WTC11 (cell line): ENCODE measurements around the gene GHR. TPM values are rescaled to one million over a fixed set of nuclear protein-coding genes. Genes with fewer than 3 reads are reported as not detected.

Experiments
- ATAC-seq: fragments of 200-7000 bp; cut with Tn5 transposase; 2 replicates; pipeline ENCODE4 v1.10.0; 2021; ENCODE audit warnings: mild to moderate bottlenecking, moderate library complexity
- CTCF ChIA-PET: fragments of 300-600 bp; sonication (Branson Sonifier 250); formaldehyde crosslinking; loops from one replicate; lab custom pipeline; 2021; ENCODE audit warnings: antibody characterized with exemption; lab: Charles Lee
- POLR2A ChIA-PET: fragments of 350-600 bp; sonication (Branson Sonifier 250); formaldehyde crosslinking; loops from one replicate; lab custom pipeline; 2021; ENCODE audit warnings: antibody characterized with exemption; lab: Charles Lee
- DNase-seq: peaks from one replicate; pipeline ENCODE4 v3.0.0; 2021; ENCODE audit warnings: low spot score
- H3K27ac Mint-ChIP-seq: 2 replicates; pipeline ENCODE4 v1.8.0; 2021; ENCODE audit warnings: mixed read lengths
- H3K27me3 Mint-ChIP-seq: 2 replicates; pipeline ENCODE4 v1.8.0; 2021; ENCODE audit warnings: low read depth, mild to moderate bottlenecking, moderate library complexity, mixed read lengths
- H3K36me3 Mint-ChIP-seq: 2 replicates; pipeline ENCODE4 v1.8.0; 2021; ENCODE audit warnings: mixed read lengths
- H3K4me1 Mint-ChIP-seq: 2 replicates; pipeline ENCODE4 v1.8.0; 2022; ENCODE audit warnings: mixed read lengths
- H3K4me3 Mint-ChIP-seq: 2 replicates; pipeline ENCODE4 v1.8.0; 2021; ENCODE audit warnings: mild to moderate bottlenecking, moderate library complexity, mixed read lengths
- H3K9me3 Mint-ChIP-seq: 2 replicates; pipeline ENCODE4 v1.8.0; 2021; ENCODE audit warnings: mixed read lengths
- ATF1 ChIP-seq: sonication (generic); formaldehyde crosslinking; IDR thresholded peaks from 2 replicates; pipeline ENCODE4 v1.8.1; 2023; ENCODE audit warnings: mild to moderate bottlenecking, moderate library complexity, missing genetic modification reagents
- ETV6 ChIP-seq: sonication (generic); formaldehyde crosslinking; IDR thresholded peaks from 2 replicates; pipeline ENCODE4 v1.8.1; 2022; ENCODE audit warnings: mild to moderate bottlenecking, missing genetic modification reagents
- GABPB1 ChIP-seq: sonication (generic); formaldehyde crosslinking; IDR thresholded peaks from 2 replicates; pipeline ENCODE4 v1.8.1; 2023; ENCODE audit warnings: mild to moderate bottlenecking, missing genetic modification reagents
- NR2C2 ChIP-seq: sonication (generic); formaldehyde crosslinking; IDR thresholded peaks from 2 replicates; pipeline ENCODE4 v1.8.0; 2022; ENCODE audit warnings: mild to moderate bottlenecking, missing genetic modification reagents
- ZNF232 ChIP-seq: sonication (generic); formaldehyde crosslinking; IDR thresholded peaks from 2 replicates; pipeline ENCODE4 v1.8.0; 2022; ENCODE audit warnings: mild to moderate bottlenecking, missing genetic modification reagents
- ZNF396 ChIP-seq: fragments of 250-450 bp; sonication (Bioruptor Pico); IDR thresholded peaks from 2 replicates; pipeline ENCODE4 v1.8.0; 2021; ENCODE audit warnings: mild to moderate bottlenecking, moderate library complexity, borderline replicate concordance
- total RNA-seq: library from RNA; stranded (reverse); gene quantifications from 3 replicates; pipeline ENCODE4 v1.2.3, GENCODE V29; 2021
- TF ChIP-seq, protein P1 (sequence below): sonication (generic); formaldehyde crosslinking; IDR thresholded peaks from 2 replicates; pipeline ENCODE4 v1.8.0; 2022; ENCODE audit warnings: mild to moderate bottlenecking, missing genetic modification reagents
- TF ChIP-seq, protein P2 (sequence below): sonication (generic); formaldehyde crosslinking; IDR thresholded peaks from 2 replicates; pipeline ENCODE4 v1.8.0; 2023; ENCODE audit warnings: missing genetic modification reagents
- TF ChIP-seq, protein P3 (sequence below): fragments of 250-450 bp; sonication (Bioruptor Pico); conservative IDR thresholded peaks from 2 replicates; pipeline ENCODE4 v1.9.0; 2021; ENCODE audit warnings: mild to moderate bottlenecking
- TF ChIP-seq, protein P4 (sequence below): sonication (generic); formaldehyde crosslinking; IDR thresholded peaks from 2 replicates; pipeline ENCODE4 v1.8.0; 2023; ENCODE audit warnings: missing genetic modification reagents, mild to moderate bottlenecking, borderline replicate concordance
- TF ChIP-seq, protein P5 (sequence below): fragments of 250-450 bp; sonication (Bioruptor Pico); IDR thresholded peaks from 2 replicates; pipeline ENCODE4 v1.9.0; 2021; ENCODE audit warnings: mild to moderate bottlenecking, borderline replicate concordance
- TF ChIP-seq, protein P6 (sequence below): sonication (generic); formaldehyde crosslinking; IDR thresholded peaks from 2 replicates; pipeline ENCODE4 v1.8.1; 2023; ENCODE audit warnings: mild to moderate bottlenecking, missing genetic modification reagents
- TF ChIP-seq, protein P7 (sequence below): sonication (generic); formaldehyde crosslinking; IDR thresholded peaks from 2 replicates; pipeline ENCODE4 v1.8.0; 2022; ENCODE audit warnings: missing genetic modification reagents
- TF ChIP-seq, protein P8 (sequence below): sonication (generic); formaldehyde crosslinking; IDR thresholded peaks from 2 replicates; pipeline ENCODE4 v1.8.1; 2022; ENCODE audit warnings: mild to moderate bottlenecking, missing genetic modification reagents, moderate library complexity, borderline replicate concordance

The GHR gene
- total RNA-seq, 1 experiment from 2014 or later: 0.57 TPM

DNA sequence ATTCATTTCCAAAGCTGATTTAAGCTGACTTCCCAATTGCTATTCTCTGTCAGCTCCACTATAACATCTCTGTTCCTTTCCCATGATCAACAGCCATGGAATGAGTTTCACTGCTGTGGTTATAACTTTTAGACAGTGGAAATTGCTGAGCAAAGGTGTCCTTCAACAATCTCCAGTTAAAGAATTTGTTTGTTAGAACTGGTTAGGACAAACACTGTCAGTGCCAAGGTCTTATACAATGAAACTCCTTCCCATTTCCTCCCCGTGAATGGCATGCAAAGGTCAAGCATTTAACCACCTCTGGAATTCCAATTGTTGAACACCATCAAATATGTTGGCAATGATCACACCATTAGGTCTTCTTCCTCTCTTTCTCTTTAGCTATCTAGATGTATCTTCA is 45.7 kb upstream of the GHR start:
- Mint-ChIP-seq H3K36me3 (peaks cover 12% of the 10 kb centered on the region), H3K9me3 (peaks cover 26% of the 10 kb centered on the region)
- POLR2A ChIA-PET: no interaction called here

More for the DNA sequence above, 45.7 kb upstream of the GHR start:
- CTCF ChIA-PET: no interaction called here
- no peak overlapping the region for H3K27ac Mint-ChIP-seq
- TF ChIP-seq, protein P1, sequence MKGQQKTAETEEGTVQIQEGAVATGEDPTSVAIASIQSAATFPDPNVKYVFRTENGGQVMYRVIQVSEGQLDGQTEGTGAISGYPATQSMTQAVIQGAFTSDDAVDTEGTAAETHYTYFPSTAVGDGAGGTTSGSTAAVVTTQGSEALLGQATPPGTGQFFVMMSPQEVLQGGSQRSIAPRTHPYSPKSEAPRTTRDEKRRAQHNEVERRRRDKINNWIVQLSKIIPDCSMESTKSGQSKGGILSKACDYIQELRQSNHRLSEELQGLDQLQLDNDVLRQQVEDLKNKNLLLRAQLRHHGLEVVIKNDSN (CRISPR knock-in tag): no peak
- TF ChIP-seq, protein P2, sequence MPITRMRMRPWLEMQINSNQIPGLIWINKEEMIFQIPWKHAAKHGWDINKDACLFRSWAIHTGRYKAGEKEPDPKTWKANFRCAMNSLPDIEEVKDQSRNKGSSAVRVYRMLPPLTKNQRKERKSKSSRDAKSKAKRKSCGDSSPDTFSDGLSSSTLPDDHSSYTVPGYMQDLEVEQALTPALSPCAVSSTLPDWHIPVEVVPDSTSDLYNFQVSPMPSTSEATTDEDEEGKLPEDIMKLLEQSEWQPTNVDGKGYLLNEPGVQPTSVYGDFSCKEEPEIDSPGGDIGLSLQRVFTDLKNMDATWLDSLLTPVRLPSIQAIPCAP: no peak
- TF ChIP-seq GABPB1 (CRISPR knock-in tag): no peak
- TF ChIP-seq ETV6 (CRISPR knock-in tag): no peak
- no peak for TF ChIP-seq ATF1 (CRISPR knock-in tag)
- TF ChIP-seq, protein P3, sequence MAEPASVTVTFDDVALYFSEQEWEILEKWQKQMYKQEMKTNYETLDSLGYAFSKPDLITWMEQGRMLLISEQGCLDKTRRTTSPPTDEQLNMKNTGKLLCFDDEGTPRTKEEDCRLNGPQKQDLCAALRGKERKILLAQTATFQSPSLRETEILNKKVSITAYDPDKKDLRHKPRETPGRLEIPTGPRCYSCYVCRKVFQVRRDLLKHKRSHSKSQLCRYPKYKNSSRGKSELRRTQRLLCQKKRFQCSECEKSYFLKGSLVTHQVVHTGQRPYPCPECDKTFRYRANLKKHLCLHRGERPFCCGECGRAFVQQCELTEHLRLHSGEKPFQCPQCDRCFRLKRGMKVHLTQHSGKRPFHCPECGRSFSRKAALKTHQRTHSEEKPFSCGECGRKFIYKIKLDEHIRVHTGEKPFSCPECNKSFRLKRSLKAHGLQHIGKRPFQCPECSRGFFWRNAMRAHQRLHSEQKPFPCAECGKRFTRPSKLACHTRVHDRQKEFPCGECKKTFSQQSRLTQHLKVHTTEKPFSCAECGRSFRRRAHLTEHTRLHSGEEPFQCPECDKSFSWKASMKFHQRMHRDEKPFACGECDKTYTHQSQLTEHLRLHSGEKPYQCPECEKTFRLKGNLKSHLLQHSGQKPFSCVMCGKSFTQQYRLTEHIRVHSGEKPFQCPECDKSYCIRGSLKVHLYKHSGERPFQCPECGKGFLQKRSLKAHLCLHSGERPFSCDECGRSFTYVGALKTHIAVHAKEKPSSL (CRISPR knock-in tag): no peak
- TF ChIP-seq, protein P4, sequence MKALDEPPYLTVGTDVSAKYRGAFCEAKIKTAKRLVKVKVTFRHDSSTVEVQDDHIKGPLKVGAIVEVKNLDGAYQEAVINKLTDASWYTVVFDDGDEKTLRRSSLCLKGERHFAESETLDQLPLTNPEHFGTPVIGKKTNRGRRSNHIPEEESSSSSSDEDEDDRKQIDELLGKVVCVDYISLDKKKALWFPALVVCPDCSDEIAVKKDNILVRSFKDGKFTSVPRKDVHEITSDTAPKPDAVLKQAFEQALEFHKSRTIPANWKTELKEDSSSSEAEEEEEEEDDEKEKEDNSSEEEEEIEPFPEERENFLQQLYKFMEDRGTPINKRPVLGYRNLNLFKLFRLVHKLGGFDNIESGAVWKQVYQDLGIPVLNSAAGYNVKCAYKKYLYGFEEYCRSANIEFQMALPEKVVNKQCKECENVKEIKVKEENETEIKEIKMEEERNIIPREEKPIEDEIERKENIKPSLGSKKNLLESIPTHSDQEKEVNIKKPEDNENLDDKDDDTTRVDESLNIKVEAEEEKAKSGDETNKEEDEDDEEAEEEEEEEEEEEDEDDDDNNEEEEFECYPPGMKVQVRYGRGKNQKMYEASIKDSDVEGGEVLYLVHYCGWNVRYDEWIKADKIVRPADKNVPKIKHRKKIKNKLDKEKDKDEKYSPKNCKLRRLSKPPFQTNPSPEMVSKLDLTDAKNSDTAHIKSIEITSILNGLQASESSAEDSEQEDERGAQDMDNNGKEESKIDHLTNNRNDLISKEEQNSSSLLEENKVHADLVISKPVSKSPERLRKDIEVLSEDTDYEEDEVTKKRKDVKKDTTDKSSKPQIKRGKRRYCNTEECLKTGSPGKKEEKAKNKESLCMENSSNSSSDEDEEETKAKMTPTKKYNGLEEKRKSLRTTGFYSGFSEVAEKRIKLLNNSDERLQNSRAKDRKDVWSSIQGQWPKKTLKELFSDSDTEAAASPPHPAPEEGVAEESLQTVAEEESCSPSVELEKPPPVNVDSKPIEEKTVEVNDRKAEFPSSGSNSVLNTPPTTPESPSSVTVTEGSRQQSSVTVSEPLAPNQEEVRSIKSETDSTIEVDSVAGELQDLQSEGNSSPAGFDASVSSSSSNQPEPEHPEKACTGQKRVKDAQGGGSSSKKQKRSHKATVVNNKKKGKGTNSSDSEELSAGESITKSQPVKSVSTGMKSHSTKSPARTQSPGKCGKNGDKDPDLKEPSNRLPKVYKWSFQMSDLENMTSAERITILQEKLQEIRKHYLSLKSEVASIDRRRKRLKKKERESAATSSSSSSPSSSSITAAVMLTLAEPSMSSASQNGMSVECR: no peak
- TF ChIP-seq, protein P5, sequence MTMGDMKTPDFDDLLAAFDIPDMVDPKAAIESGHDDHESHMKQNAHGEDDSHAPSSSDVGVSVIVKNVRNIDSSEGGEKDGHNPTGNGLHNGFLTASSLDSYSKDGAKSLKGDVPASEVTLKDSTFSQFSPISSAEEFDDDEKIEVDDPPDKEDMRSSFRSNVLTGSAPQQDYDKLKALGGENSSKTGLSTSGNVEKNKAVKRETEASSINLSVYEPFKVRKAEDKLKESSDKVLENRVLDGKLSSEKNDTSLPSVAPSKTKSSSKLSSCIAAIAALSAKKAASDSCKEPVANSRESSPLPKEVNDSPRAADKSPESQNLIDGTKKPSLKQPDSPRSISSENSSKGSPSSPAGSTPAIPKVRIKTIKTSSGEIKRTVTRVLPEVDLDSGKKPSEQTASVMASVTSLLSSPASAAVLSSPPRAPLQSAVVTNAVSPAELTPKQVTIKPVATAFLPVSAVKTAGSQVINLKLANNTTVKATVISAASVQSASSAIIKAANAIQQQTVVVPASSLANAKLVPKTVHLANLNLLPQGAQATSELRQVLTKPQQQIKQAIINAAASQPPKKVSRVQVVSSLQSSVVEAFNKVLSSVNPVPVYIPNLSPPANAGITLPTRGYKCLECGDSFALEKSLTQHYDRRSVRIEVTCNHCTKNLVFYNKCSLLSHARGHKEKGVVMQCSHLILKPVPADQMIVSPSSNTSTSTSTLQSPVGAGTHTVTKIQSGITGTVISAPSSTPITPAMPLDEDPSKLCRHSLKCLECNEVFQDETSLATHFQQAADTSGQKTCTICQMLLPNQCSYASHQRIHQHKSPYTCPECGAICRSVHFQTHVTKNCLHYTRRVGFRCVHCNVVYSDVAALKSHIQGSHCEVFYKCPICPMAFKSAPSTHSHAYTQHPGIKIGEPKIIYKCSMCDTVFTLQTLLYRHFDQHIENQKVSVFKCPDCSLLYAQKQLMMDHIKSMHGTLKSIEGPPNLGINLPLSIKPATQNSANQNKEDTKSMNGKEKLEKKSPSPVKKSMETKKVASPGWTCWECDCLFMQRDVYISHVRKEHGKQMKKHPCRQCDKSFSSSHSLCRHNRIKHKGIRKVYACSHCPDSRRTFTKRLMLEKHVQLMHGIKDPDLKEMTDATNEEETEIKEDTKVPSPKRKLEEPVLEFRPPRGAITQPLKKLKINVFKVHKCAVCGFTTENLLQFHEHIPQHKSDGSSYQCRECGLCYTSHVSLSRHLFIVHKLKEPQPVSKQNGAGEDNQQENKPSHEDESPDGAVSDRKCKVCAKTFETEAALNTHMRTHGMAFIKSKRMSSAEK (CRISPR knock-in tag): no peak
- TF ChIP-seq, protein P6, sequence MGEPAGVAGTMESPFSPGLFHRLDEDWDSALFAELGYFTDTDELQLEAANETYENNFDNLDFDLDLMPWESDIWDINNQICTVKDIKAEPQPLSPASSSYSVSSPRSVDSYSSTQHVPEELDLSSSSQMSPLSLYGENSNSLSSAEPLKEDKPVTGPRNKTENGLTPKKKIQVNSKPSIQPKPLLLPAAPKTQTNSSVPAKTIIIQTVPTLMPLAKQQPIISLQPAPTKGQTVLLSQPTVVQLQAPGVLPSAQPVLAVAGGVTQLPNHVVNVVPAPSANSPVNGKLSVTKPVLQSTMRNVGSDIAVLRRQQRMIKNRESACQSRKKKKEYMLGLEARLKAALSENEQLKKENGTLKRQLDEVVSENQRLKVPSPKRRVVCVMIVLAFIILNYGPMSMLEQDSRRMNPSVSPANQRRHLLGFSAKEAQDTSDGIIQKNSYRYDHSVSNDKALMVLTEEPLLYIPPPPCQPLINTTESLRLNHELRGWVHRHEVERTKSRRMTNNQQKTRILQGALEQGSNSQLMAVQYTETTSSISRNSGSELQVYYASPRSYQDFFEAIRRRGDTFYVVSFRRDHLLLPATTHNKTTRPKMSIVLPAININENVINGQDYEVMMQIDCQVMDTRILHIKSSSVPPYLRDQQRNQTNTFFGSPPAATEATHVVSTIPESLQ: no peak
- no peak for TF ChIP-seq NR2C2 (CRISPR knock-in tag)
- no peak for TF ChIP-seq ZNF232 (CRISPR knock-in tag)
- no peak for TF ChIP-seq ZNF396 (CRISPR knock-in tag)
- TF ChIP-seq, protein P7, sequence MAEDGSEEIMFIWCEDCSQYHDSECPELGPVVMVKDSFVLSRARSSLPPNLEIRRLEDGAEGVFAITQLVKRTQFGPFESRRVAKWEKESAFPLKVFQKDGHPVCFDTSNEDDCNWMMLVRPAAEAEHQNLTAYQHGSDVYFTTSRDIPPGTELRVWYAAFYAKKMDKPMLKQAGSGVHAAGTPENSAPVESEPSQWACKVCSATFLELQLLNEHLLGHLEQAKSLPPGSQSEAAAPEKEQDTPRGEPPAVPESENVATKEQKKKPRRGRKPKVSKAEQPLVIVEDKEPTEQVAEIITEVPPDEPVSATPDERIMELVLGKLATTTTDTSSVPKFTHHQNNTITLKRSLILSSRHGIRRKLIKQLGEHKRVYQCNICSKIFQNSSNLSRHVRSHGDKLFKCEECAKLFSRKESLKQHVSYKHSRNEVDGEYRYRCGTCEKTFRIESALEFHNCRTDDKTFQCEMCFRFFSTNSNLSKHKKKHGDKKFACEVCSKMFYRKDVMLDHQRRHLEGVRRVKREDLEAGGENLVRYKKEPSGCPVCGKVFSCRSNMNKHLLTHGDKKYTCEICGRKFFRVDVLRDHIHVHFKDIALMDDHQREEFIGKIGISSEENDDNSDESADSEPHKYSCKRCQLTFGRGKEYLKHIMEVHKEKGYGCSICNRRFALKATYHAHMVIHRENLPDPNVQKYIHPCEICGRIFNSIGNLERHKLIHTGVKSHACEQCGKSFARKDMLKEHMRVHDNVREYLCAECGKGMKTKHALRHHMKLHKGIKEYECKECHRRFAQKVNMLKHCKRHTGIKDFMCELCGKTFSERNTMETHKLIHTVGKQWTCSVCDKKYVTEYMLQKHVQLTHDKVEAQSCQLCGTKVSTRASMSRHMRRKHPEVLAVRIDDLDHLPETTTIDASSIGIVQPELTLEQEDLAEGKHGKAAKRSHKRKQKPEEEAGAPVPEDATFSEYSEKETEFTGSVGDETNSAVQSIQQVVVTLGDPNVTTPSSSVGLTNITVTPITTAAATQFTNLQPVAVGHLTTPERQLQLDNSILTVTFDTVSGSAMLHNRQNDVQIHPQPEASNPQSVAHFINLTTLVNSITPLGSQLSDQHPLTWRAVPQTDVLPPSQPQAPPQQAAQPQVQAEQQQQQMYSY (CRISPR knock-in tag): no peak
- TF ChIP-seq, protein P8, sequence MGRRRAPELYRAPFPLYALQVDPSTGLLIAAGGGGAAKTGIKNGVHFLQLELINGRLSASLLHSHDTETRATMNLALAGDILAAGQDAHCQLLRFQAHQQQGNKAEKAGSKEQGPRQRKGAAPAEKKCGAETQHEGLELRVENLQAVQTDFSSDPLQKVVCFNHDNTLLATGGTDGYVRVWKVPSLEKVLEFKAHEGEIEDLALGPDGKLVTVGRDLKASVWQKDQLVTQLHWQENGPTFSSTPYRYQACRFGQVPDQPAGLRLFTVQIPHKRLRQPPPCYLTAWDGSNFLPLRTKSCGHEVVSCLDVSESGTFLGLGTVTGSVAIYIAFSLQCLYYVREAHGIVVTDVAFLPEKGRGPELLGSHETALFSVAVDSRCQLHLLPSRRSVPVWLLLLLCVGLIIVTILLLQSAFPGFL (CRISPR knock-in tag): no peak
- DNase-seq: no peak
- H3K4me1 Mint-ChIP-seq: peaks cover 4% of the 10 kb centered on the region
- no peak overlapping the region for H3K4me3 Mint-ChIP-seq
- H3K27me3 Mint-ChIP-seq: no peaks in the 10 kb centered on the region
- no peak for ATAC-seq
